ENCODE data around the gene CEP89. TPM values are rescaled to one million over a fixed set of nuclear protein-coding genes. Genes with fewer than 3 reads are reported as not detected.

Gene CEP89
- total and polyA plus RNA-seq, 4 donors: 4.4 to 22.6 (median 16.0) TPM

DNA sequence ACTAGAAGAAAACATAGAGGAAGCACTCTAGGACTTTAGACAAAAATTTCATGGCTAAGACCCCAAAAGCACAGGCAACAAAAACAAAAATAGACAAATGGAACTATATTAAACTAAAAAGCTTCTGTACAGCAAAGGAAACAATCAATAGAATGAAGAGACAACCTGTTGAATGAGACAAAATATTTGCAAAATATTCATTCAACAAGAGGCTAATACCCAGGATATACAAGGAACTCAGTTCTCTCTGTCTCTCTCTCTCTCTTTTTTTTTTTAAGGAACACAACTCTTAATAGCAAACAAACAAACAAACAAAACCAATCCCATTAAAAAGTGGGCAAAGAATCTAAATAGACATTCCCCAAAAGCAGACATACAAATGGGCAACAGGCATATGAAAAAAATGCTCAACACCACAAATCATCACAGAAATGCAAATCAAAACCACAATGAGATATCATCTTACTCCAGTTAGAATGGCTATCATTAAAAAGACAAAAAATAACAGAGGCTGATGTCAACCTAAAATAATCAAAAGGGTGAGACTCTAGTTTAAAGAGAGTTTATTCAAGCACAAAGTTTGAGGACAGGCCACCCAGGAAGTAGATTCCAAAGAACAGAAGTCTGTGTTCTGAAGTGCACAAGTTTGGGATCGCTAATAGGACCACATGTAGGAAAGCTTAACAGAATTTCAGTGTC, 75.1 kb downstream of the CEP89 start:
- whole genome bisulfite sequencing, 2 donors: 88 to 94% methylated on average over 1 of the region's 1 CpG
- Histone ChIP-seq H3K9me3 (ENCODE audit: control insufficient read depth, low read length) (peaks cover 8% of the 10 kb centered on the region), H3K27me3 (ENCODE audit: control insufficient read depth in 1 of 2, insufficient read depth in 2 of 2, low read length in 1 of 2) (no peaks in the 10 kb centered on the region), H3K27ac (ENCODE audit: low read depth in 1 of 2, low read length in 2 of 2) (no peak overlapping the region), H3K4me3 (ENCODE audit: low read length in 2 of 2) (no peak overlapping the region), H3K36me3 (ENCODE audit: control insufficient read depth in 1 of 2, insufficient read depth in 2 of 2, low read length in 1 of 2) (peaks cover 6 to 7% of the 10 kb centered on the region in 2 donors), H3K4me1 (ENCODE audit: control insufficient read depth in 1 of 2, insufficient read depth in 2 of 2, low read length in 2 of 2) (no peaks in the 10 kb centered on the region)
- intact Hi-C loops (cut with DNase I): no loop called here
- DNase-seq (no peak), ATAC-seq (ENCODE audit: low FRiP score) (no peak)

DNA sequence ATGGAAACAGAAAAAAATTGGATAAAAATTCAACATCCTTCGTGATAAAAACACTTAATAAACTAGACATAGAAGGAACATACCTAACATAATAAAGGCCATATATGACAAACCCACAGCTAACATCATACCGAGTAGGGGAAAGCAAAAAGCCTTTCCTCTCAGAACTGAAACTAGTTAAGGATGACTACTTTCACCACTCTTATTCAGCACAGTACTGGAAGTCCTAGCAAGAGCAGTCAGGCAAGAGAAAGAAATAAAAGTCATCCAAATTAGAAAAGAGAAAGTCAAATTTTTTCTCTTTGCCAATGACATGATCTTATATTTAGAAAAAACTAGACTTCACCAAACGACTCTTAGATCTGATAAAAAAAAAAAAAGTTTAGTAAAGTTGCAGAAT, 76.4 kb downstream of the CEP89 start:
- no peak overlapping the region for H3K4me3 ChIP-seq (ENCODE audit: low read length in 2 of 2)
- WGBS, 2 donors: 88 to 91% methylated on average over 3 of the region's 3 CpGs
- H3K9me3 ChIP-seq (ENCODE audit: control insufficient read depth, low read length): peaks cover 8% of the 10 kb centered on the region
- H3K4me1 ChIP-seq (ENCODE audit: control insufficient read depth in 1 of 2, insufficient read depth in 2 of 2, low read length in 2 of 2): no peaks in the 10 kb centered on the region
- H3K27ac ChIP-seq (ENCODE audit: low read depth in 1 of 2, low read length in 2 of 2): no peak overlapping the region
- ATAC-seq (ENCODE audit: low FRiP score) (no peak), DNase-seq (no peak)
- no peaks in the 10 kb centered on the region for H3K27me3 ChIP-seq (ENCODE audit: control insufficient read depth in 1 of 2, insufficient read depth in 2 of 2, low read length in 1 of 2)
- peaks cover 6 to 7% of the 10 kb centered on the region in 2 donors for H3K36me3 ChIP-seq (ENCODE audit: control insufficient read depth in 1 of 2, insufficient read depth in 2 of 2, low read length in 1 of 2)
- intact Hi-C loops (cut with DNase I): no loop called here

DNA sequence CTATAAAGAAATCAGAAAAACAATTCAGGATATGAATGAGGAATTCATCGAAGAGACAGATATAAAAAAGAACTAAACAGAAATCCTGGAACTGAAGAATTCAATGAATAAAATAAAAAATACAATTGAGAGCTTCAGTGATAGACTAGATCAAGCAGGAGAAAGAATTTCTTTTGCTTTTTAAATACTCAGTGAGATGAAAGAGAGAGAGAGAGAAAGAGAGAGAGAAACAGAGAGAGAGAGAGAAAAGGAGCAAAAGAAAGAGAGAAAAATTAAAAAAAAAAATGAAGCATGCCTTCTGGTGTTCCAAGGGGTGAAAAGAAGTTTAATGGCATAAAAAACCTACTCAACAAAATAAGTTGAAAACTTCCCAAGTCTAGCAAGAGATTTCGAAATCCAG, 80.1 kb downstream of the CEP89 start:
- peaks cover 8% of the 10 kb centered on the region for H3K9me3 ChIP-seq (ENCODE audit: control insufficient read depth, low read length)
- H3K36me3 ChIP-seq (ENCODE audit: control insufficient read depth in 1 of 2, insufficient read depth in 2 of 2, low read length in 1 of 2): peaks cover 0 to 7% of the 10 kb centered on the region in 2 donors
- intact Hi-C loops (cut with DNase I): no loop called here
- ATAC-seq (ENCODE audit: low FRiP score) (no peak), DNase-seq (no peak)
- no peaks in the 10 kb centered on the region for H3K27me3 ChIP-seq (ENCODE audit: control insufficient read depth in 1 of 2, insufficient read depth in 2 of 2, low read length in 1 of 2)
- no peak overlapping the region for H3K4me3 ChIP-seq (ENCODE audit: low read length in 2 of 2)
- WGBS, 2 donors: 97 to 98% methylated on average over 2 of the region's 2 CpGs
- no peak overlapping the region for H3K27ac ChIP-seq (ENCODE audit: low read depth in 1 of 2, low read length in 2 of 2)
- no peaks in the 10 kb centered on the region for H3K4me1 ChIP-seq (ENCODE audit: control insufficient read depth in 1 of 2, insufficient read depth in 2 of 2, low read length in 2 of 2)

DNA sequence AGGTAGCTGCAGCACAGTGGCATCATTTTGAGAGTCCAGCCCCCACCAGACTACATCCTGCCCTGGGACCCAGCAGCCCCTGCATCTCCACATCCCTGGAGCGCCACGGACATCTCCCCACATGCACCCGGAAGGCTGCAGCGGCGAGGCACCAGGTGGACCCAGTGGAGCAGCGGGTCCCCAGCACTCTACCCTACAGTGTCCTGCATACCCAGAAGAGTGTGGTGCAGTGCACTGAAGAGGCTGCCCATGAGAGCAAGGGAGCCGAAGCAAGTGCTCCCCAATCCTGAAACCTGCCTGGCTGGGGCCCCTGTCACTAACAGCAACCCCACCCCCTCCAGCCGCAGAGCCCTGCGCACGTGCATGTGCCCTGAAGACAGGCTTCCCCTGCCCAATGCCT, 80.9 kb downstream of the CEP89 start:
- DNase-seq: no peak
- ATAC-seq (ENCODE audit: low FRiP score): no peak
- Histone ChIP-seq H3K4me3 (ENCODE audit: low read length in 2 of 2) (no peak overlapping the region), H3K9me3 (ENCODE audit: control insufficient read depth, low read length) (peaks cover 8% of the 10 kb centered on the region), H3K36me3 (ENCODE audit: control insufficient read depth in 1 of 2, insufficient read depth in 2 of 2, low read length in 1 of 2) (peaks cover 0 to 7% of the 10 kb centered on the region in 2 donors), H3K27me3 (ENCODE audit: control insufficient read depth in 1 of 2, insufficient read depth in 2 of 2, low read length in 1 of 2) (no peaks in the 10 kb centered on the region), H3K27ac (ENCODE audit: low read depth in 1 of 2, low read length in 2 of 2) (no peak overlapping the region), H3K4me1 (ENCODE audit: control insufficient read depth in 1 of 2, insufficient read depth in 2 of 2, low read length in 2 of 2) (no peaks in the 10 kb centered on the region)
- WGBS, 2 donors: 93 to 98% methylated on average over 10 of the region's 10 CpGs
- intact Hi-C loops (cut with DNase I): no loop called here

DNA sequence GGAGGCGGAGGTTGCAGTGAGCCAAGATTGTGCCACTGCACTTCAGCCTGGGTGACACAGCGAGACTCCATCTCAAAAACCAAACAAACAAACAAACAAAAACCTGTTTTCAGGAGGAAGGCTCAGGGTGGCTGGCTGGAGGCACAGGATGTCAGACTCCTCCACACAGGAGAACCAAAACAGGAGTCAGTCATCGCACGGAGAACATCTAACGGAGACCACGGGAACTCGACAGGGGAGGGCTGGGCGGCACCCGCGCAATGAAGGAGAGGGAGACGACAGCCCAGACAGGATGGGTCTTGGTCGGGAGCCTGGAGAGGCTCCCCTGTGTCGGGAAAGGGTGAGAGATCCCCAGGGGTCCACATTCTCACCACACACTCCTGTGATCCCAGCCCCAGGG, 81.4 kb downstream of the CEP89 start:
- Histone ChIP-seq H3K4me1 (ENCODE audit: control insufficient read depth in 1 of 2, insufficient read depth in 2 of 2, low read length in 2 of 2) (no peaks in the 10 kb centered on the region), H3K27me3 (ENCODE audit: control insufficient read depth in 1 of 2, insufficient read depth in 2 of 2, low read length in 1 of 2) (no peaks in the 10 kb centered on the region), H3K27ac (ENCODE audit: low read depth in 1 of 2, low read length in 2 of 2) (no peak overlapping the region), H3K9me3 (ENCODE audit: control insufficient read depth, low read length) (peaks cover 8% of the 10 kb centered on the region), H3K36me3 (ENCODE audit: control insufficient read depth in 1 of 2, insufficient read depth in 2 of 2, low read length in 1 of 2) (peaks cover 0 to 7% of the 10 kb centered on the region in 2 donors), H3K4me3 (ENCODE audit: low read length in 2 of 2) (no peak overlapping the region)
- intact Hi-C loops (cut with DNase I): no loop called here
- WGBS, 2 donors: 97 to 99% methylated on average over 12 to 13 of the region's 13 CpGs
- ATAC-seq (ENCODE audit: low FRiP score) (no peak), DNase-seq (no peak)

DNA sequence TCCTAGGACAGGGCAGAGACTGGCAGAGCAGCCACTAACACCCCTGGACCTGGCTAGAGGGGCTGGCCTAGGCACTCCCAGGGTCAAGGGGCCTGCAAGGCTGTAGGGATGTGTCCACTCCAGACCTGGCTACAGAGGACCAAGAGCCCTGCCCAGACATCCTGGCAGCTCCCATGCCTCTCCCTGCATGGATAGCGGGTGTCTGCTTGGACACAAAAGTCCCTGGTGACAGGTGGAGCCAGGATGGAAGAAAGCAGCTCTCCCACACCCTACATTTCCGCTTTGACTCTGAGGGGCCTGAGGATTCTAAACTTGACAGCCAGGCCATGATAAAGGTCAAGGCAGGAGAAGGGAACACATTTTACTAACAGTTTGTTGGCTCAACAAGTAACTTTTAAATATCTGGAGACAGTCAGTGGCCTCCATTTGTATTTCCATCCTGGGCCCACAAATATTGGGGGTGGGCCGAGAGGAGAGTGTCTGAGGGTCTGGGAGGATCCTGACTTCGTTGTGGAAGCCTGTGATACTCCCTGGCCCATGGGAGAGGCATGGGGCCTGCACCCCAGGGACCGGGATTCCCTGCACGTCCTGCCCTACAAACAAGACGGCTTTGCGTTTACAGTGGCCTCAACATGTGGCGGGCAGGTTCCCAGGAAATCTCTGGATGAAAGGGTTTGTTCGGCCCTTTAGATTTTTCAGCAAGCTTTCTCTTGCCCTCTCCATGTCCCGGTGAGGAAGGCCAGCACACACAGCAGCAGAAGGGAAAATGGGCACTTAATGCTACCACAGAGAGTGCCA, 82.4 kb downstream of the CEP89 start:
- DNase-seq: no peak
- H3K36me3 ChIP-seq (ENCODE audit: control insufficient read depth in 1 of 2, insufficient read depth in 2 of 2, low read length in 1 of 2): peaks cover 0 to 6% of the 10 kb centered on the region in 2 donors

DNA sequence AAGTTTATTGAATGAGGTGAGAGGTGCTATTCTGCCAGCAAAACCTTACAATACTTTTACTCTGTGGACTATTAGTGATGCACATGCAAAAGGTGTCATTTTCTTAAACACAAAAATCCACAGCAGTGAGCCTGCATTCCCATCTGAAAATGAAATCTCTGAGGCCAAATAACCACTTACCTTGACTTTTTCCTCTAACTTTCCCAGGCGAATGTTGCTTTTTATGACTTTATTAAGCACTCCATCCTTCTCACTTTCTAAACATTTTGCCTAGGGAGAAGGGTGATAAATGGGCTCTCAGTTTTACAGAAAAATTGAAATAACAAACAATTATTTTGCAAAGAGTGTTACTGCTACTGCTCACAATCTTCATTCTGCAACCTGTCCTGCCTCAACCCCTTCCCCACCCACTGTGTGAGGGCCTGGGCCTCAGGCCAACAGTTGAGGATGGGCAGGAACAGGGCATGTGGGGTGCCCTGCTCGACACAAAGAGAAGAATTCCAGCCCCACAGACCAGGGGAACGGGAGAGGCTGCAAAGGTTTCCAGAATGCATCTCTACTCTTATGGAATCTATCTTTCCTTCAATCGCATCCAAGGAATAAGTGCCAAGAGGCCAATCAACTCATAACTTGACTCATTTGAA, 84.1 kb downstream of the CEP89 start:
- peaks cover 0 to 1% of the 10 kb centered on the region in 2 donors for H3K36me3 ChIP-seq (ENCODE audit: control insufficient read depth in 1 of 2, insufficient read depth in 2 of 2, low read length in 1 of 2)

More for the DNA sequence above, 82.4 kb downstream of the CEP89 start:
- 92 to 94% methylated on average over 11 of the region's 11 CpGs for WGBS, 2 donors
- Histone ChIP-seq H3K4me3 (ENCODE audit: low read length in 2 of 2) (no peak overlapping the region), H3K27me3 (ENCODE audit: control insufficient read depth in 1 of 2, insufficient read depth in 2 of 2, low read length in 1 of 2) (no peaks in the 10 kb centered on the region), H3K9me3 (ENCODE audit: control insufficient read depth, low read length) (peaks cover 7% of the 10 kb centered on the region), H3K27ac (ENCODE audit: low read depth in 1 of 2, low read length in 2 of 2) (no peak overlapping the region), H3K4me1 (ENCODE audit: control insufficient read depth in 1 of 2, insufficient read depth in 2 of 2, low read length in 2 of 2) (no peaks in the 10 kb centered on the region)
- intact Hi-C loops (cut with DNase I): no loop called here
- no peak for ATAC-seq (ENCODE audit: low FRiP score)

DNA sequence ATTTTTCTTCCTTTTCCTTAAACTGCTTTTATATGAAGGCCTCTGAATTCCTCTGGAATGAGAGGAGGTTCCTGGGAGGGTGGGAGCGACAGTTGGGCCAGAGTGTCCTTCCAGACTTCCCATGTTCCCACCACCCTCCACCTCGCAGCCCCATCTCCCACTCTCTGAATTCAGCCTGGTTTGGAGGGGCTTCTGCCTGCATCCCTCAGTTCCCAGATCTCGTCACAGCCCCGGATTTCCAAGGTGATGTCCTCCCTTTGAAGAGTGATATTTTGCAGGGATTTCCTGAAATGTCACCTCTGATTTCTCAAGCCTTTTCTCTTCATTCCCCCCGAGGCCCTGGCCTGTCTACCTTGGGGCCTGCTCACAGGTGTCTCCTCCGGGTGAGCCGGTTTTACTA, 85.5 kb downstream of the CEP89 start:
- H3K27me3 ChIP-seq (ENCODE audit: control insufficient read depth in 1 of 2, insufficient read depth in 2 of 2, low read length in 1 of 2): no peaks in the 10 kb centered on the region
- H3K36me3 ChIP-seq (ENCODE audit: control insufficient read depth in 1 of 2, insufficient read depth in 2 of 2, low read length in 1 of 2): peaks cover 0 to 3% of the 10 kb centered on the region in 2 donors
- 89 to 90% methylated on average over 7 of the region's 7 CpGs for WGBS, 2 donors
- no peak overlapping the region for H3K27ac ChIP-seq (ENCODE audit: low read depth in 1 of 2, low read length in 2 of 2)
- intact Hi-C loops (cut with DNase I): no loop called here
- no peak overlapping the region for H3K4me3 ChIP-seq (ENCODE audit: low read length in 2 of 2)
- DNase-seq (no peak), ATAC-seq (ENCODE audit: low FRiP score) (no peak)
- H3K4me1 ChIP-seq (ENCODE audit: control insufficient read depth in 1 of 2, insufficient read depth in 2 of 2, low read length in 2 of 2): no peaks in the 10 kb centered on the region
- no peaks in the 10 kb centered on the region for H3K9me3 ChIP-seq (ENCODE audit: control insufficient read depth, low read length)

More for the DNA sequence above, 84.1 kb downstream of the CEP89 start:
- DNase-seq (no peak), ATAC-seq (ENCODE audit: low FRiP score) (no peak)
- Histone ChIP-seq H3K9me3 (ENCODE audit: control insufficient read depth, low read length) (peaks cover 2% of the 10 kb centered on the region), H3K27ac (ENCODE audit: low read depth in 1 of 2, low read length in 2 of 2) (no peak overlapping the region), H3K27me3 (ENCODE audit: control insufficient read depth in 1 of 2, insufficient read depth in 2 of 2, low read length in 1 of 2) (no peaks in the 10 kb centered on the region), H3K4me3 (ENCODE audit: low read length in 2 of 2) (no peak overlapping the region), H3K4me1 (ENCODE audit: control insufficient read depth in 1 of 2, insufficient read depth in 2 of 2, low read length in 2 of 2) (no peaks in the 10 kb centered on the region)
- 84 to 85% methylated on average over 4 of the region's 4 CpGs for WGBS, 2 donors
- intact Hi-C loops (cut with DNase I): no loop called here
